ENCODE results near the gene SH3BGRL. TPM values are rescaled to one million over a fixed set of nuclear protein-coding genes. Genes with fewer than 3 reads are reported as not detected.

SH3BGRL gene
- total and polyA plus RNA-seq, 2 of the 13 experiments (the other 11 are each of a cell fraction or from before 2014, with no cell fraction given) = 8.9 to 11.4 TPM

GRCh38 chrX:81195259-81195658 is 6.6 kb upstream of the SH3BGRL start:
- Histone ChIP-seq H4K20me1 (ENCODE audit: insufficient read depth, low read length) (no peaks in the 10 kb centered on the region), H3K27ac (ENCODE audit: extremely low read length, insufficient read depth, low read length) (no peak overlapping the region), H3K27me3 (ENCODE audit: control insufficient read depth in 1 of 2, insufficient read depth in 2 of 2, low read length in 2 of 2) (no peaks in the 10 kb centered on the region), H3K79me2 (ENCODE audit: insufficient read depth, low read length) (no peaks in the 10 kb centered on the region), H3K9ac (ENCODE audit: insufficient read depth, low read depth, low read length) (no peak overlapping the region), H3K9me3 (ENCODE audit: low read length) (no peaks in the 10 kb centered on the region), H3K36me3 (replicated peaks in 1 of 2; ENCODE audit: control insufficient read depth in 1 of 2, insufficient read depth in 2 of 2, low read length in 2 of 2) (no peaks in the 10 kb centered on the region), H3K4me2 (ENCODE audit: low read depth, low read length) (no peak overlapping the region), H2AFZ (ENCODE audit: low read length) (no peak overlapping the region), H3K4me1 (ENCODE audit: insufficient read depth, low read length) (no peaks in the 10 kb centered on the region), H3K4me3 (replicated peaks in 1 of 3; ENCODE audit: insufficient read depth in 1 of 3, low read depth in 2 of 3, low read length in 3 of 3) (no peak overlapping the region)
- no peak for ATAC-seq
- no peak for FAIRE-seq
- intact Hi-C loops (cut with micrococcal nuclease; ENCODE audit: unreplicated experiment) = loop anchor here (5.0 kb wide), 1 partner anchor 318 kb away; no protein-coding TSS in a partner anchor
- TF ChIP-seq THAP7 (CRISPR knock-in tag; IDR thresholded peaks at IDR 0.05) = no peak
- TF ChIP-seq ZNF598 (CRISPR knock-in tag; IDR thresholded peaks at IDR 0.05; ENCODE audit: borderline replicate concordance) = no peak
- no peak for TF ChIP-seq ZFYVE20 (CRISPR knock-in tag; IDR thresholded peaks at IDR 0.05; ENCODE audit: borderline replicate concordance, low read depth)
- TF ChIP-seq ZNF780A (CRISPR knock-in tag; IDR thresholded peaks at IDR 0.05) = no peak
- no peak for TF ChIP-seq ZNF232 (CRISPR knock-in tag; IDR thresholded peaks at IDR 0.05; ENCODE audit: borderline replicate concordance)
- TF ChIP-seq SRSF1 (optimal IDR thresholded peaks at IDR 0.05; ENCODE audit: low read depth, low read length) = no peak
- no peak for TF ChIP-seq CCDC6 (CRISPR knock-in tag; IDR thresholded peaks at IDR 0.05)
- TF ChIP-seq ZSCAN20 (CRISPR knock-in tag; IDR thresholded peaks at IDR 0.05; ENCODE audit: borderline replicate concordance) = no peak
- TF ChIP-seq GPBP1L1 (CRISPR knock-in tag; IDR thresholded peaks at IDR 0.05) = no peak
- TF ChIP-seq PAF1 (CRISPR knock-in tag; IDR thresholded peaks at IDR 0.05) = no peak
- no peak for TF ChIP-seq HNRNPH1 (optimal IDR thresholded peaks at IDR 0.05; ENCODE audit: low read depth, low read length)
- 46% methylated on average over 2 of the region's 2 CpGs for WGBS (ENCODE audit: low lambda C conversion rate)
- in situ Hi-C loops (cut with HindIII; ENCODE audit: extremely low pct_ligation_motif_present, low pct_unique_long_range_greater_than_20kb) = no loop called here
- BruUV-seq (replicated peaks) = no TSS peak
- CTCF ChIA-PET (ENCODE audit: low intra/inter-chr PET ratio, low total read pairs) = no interaction called here
- DNase-seq (ENCODE audit: low spot score) = no peak
- POLR2A ChIA-PET = no interaction called here

All from HepG2 (cell line).